Measurements from ENCODE around the gene SLC15A4. TPM values are rescaled to one million over a fixed set of nuclear protein-coding genes. Genes with fewer than 3 reads are reported as not detected.
"Not testable (repeated sequence)": the region's sequence is repeated elsewhere in the genome, so short reads cannot be mapped to it uniquely, and the experiment has no call there.

The SLC15A4 gene
- total RNA-seq, 1 donor from 2014 or later = 11.8 TPM

DNA sequence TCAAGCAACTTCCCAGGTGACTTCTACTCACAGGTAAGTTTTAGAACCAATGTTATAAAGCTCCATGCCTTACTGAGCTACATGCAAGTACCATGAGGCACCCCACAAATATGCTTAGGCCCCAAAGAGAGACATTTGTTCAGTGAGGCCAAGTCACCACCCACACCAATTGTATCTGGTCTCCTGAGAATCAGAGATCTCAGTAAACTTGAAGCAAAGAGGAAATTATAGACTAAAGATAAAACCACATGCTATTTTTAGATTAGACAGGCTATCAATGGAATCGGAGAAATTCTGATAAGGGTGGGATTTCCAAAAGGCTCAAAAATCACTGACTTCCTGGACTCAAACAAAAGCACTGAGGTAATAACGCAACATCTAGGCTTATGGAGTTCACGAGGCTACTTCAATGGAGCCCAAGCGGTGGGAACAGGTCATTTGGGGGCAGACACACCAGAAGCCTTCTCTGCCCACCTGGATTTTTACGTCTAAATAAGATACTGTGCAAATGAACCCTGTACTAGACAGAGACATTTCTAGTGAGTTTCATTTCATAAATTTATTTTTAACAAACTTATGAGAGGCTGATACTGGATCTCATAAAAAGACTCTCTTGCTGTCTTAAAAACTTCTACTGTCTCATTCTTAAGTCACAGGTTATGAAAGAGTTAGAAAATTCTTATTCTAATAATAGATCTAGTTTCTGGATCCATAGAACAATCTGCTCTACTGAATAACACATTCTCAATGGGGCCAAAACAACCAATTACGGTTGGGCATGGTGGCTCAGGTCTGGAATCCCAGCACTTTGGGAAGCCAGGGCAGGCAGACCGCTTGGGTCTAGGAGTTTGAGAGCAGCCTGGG, 7.7 kb downstream of the SLC15A4 start:
- DNase-seq (ENCODE audit: low spot score) (no peak), ATAC-seq (no peak)

DNA sequence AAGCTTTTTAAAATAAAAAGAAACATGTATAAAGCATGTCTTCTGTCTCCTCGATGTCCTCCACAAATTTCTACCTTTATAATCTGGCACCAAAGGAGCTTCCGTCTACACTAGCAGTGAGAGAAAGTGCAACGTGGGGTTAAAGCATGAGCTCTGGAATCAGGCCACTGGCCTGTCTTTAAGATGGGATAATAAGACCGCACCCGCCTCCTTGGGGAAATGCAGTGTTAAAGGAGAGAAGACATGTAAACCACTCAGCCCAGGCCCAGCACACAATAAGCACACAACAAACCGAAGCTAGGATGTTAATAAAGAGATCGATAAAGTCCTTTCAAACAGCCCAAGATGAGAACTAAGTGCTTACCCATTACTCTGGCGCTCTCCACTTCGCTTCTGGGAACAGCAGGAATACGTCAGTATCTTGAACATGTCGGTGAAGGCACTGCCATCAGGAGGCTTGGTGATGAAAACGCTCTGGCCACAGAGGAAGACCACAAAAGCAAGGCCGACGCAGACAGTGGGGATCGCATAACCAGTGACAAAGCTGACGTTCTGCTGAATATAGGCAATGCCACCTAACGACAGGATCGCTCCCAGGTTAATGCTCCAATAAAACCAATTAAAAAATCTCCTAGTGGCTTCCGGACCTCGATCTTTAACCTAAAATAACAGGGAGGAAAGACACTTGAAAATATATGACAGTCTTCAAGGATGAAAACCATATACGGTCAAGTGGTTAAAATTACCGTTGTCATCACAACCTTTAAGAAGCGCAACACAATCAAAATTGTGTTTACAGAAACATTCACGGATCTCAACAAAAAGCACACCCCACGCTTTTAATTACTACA, 9.1 kb downstream of the SLC15A4 start:
- DNase-seq (ENCODE audit: low spot score) (no peak), ATAC-seq (no peak)

DNA sequence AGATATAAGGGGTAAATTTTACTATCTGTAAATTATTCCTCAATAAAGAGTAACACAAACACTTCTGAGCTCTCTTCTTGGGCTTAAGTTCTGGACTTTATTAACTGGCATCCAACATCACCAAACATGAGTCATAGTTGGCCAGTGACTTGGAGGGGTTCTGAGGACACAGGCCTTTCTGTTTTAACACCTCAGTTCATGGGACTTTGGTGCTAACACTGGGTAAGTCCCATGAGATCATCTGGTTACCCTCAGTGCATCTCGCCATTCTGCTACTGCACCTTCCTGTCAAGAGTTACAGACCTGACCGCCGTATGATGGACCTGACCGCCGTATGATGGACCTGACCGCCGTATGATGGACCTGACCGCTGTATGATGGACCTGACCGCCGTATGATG, 9.9 kb downstream of the SLC15A4 start:
- ATAC-seq = no peak
- DNase-seq (ENCODE audit: low spot score) = no peak

DNA sequence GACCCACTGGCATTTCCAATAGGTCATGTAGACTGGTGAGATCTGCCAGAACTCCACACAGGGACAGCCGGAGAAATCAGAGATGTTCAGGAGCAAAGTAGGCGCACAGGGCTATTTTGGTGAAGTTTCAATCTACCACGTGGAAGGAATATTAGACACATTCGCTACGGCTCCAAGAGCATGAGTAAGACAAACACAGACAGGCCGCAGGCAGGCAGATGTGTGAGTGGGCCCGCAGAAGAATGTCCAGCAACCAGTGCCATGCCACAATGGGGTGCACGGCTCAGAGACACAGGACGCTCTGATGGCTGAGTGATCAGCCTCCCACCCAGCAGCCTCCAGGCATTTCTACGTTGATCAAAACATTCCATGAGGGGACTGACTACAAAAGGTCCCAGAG, 10.4 kb downstream of the SLC15A4 start:
- no peak for DNase-seq (ENCODE audit: low spot score)
- ATAC-seq = no peak

GRCh38 chr12:128811806-128812205, 12.0 kb downstream of the SLC15A4 start:
- no peak for DNase-seq (ENCODE audit: low spot score)

GRCh38 chr12:128810182-128811127, 13.3 kb downstream of the SLC15A4 start:
- DNase-seq (ENCODE audit: low spot score) (no peak), ATAC-seq (peak; percentile 87)

More at GRCh38 chr12:128811806-128812205, 12.0 kb downstream of the SLC15A4 start:
- ATAC-seq = no peak

GRCh38 chr12:128808651-128809050, 15.1 kb downstream of the SLC15A4 start:
- ATAC-seq (no peak), DNase-seq (ENCODE audit: low spot score) (no peak)

- ATAC-seq (peak; percentile 11), DNase-seq (ENCODE audit: low spot score) (no peak)
Measured at GRCh38 chr12:128807161-128807724, 16.5 kb downstream of the SLC15A4 start.

GRCh38 chr12:128806573-128806972, 17.2 kb downstream of the SLC15A4 start:
- no peak for DNase-seq (ENCODE audit: low spot score)

DNA sequence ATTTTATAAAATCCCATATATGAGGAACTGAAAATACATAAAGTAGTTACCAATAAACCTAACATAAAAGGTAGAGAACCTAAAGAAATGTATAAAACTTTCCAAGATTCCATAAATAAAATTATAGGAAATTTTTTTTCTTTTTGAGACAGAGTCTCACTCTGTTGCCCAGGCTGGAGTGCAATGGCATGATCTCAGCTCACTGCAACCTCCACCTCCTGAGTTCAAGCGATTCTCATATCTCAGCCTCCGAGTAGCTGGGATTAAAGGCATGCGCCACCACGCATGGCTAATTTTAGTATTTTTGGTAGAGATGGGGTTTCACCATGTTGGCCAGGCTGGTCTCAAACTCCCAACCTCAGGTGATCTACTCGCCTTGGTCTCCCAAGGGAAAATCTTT, 18.4 kb downstream of the SLC15A4 start:
- not testable (repeated sequence) for ATAC-seq; DNase-seq (ENCODE audit: low spot score)

More at GRCh38 chr12:128806573-128806972, 17.2 kb downstream of the SLC15A4 start:
- no peak for ATAC-seq

DNA sequence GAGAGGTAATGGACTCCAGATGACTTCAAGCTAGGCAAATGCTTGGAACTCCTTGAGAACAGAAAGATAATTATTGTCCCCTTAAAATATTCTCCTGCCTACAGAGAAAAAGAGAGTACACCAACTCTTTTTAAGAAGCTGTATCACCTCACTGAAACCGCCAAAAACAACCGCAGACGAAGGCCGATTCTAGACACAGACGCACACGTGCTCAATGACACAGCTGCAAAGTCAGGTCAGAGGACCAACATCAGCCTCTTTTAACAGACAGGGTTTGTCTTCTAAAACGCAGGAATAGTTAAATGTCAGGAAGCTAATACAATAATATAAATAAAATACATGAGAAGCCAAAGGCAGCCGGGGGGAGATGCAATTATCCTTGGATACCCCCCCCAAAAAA, 19.0 kb downstream of the SLC15A4 start:
- ATAC-seq = no peak
- no peak for DNase-seq (ENCODE audit: low spot score)

GRCh38 chr12:128803788-128804187, 20.0 kb downstream of the SLC15A4 start:
- ATAC-seq (no peak), DNase-seq (ENCODE audit: low spot score) (no peak)

DNA sequence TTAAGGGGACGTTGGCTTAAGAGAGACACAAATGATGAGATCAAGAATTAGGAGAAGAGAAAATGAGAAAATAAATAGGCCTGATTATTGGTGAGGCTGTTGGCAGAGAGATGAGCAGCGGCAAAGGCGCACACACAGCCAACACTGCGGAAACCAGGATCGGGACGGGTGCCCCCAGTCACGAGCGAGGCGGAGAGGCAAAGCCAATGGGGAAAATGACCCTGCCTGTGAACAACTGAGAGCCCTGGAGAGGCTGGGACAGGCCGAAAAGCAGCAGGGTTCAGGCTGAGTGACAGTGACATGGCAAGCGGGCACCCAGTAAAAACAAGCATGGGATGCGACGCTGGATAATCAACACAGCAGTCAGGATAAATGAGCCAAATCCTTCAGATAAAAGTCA, 21.0 kb downstream of the SLC15A4 start:
- ATAC-seq (no peak), DNase-seq (ENCODE audit: low spot score) (no peak)

DNA sequence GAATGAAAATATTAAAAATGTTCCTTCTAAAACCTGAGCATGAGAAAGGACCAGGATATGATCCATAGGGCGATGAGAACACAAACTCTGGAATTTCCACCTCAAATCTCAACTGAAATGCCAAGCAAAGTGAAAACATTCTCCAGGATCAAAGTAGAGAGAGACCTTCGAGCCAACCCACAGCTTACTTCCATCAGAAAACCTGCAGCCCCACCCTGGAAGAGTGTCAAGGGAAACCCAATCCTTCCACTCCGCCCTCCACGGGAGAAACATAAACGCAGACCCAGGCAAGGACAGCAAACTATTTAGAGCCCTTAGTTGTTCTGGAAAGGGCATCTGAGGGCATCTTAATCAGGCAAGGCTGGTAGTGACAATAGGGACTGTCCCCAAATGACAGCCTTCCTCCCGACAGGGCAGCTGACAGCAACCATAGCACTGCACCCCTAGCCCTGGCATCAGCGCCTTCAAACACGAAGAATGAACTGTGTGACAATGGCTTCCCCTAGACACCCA, 21.8 kb downstream of the SLC15A4 start:
- ATAC-seq (no peak), DNase-seq (ENCODE audit: low spot score) (no peak)

- ATAC-seq = no peak
- DNase-seq (ENCODE audit: low spot score) = no peak
Measured at GRCh38 chr12:128800606-128801005, 23.2 kb downstream of the SLC15A4 start.

DNA sequence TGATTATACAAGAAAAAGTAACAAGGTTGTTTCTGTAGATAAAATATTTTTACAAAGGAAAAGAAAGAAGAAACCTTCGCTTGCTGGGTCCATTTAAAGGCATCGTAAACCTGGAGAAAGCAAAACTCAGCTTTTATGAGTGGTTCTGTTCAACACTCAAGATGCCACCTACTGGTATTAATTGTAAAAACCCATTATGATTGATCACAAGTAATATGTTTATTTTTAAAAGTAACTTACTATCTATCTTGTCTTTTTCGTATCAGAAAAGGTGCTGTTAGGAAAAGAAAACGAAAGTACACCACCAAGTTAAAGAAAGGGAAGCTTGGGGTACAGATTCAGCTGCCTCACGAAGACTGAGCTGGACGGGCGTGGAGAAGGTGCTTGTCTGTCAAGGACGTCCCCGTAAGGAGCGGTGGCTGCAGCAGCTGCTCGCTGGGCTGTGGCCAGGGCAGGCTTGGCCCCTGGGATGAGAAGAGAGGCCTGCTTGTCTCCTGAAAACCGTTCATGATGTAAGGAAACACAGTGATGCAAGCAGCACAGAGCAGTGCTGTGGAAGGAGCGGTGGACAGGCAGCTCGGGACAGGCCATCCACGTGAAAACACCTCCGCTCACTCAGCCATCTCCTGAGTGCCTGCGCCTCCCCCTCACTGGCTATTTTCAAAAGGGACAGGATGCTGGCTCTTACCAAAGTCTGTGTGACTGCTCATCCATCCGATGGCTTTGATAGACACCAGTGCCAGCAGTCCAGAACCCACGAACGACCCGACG, 25.0 kb downstream of the SLC15A4 start:
- ATAC-seq = no peak
- no peak for DNase-seq (ENCODE audit: low spot score)

GRCh38 chr12:128797119-128798118, 26.3 kb downstream of the SLC15A4 start:
- DNase-seq (ENCODE audit: low spot score) = no peak
- no peak for ATAC-seq
